NCI-H524 (cell line): Measurements from ENCODE around the gene DAZAP1.

Experiments
- DNase-seq, 2 experiments: peaks; one replicate each; lab custom pipeline; 2025; lab: John Stamatoyannopoulos, UW

The DAZAP1 gene

GRCh38 chr19:1393841-1394240 lies 13.5 kb upstream of the DAZAP1 start:
- no peak for DNase-seq

GRCh38 chr19:1394252-1395193 lies 12.9 kb upstream of the DAZAP1 start:
- DNase-seq: no peak

GRCh38 chr19:1395194-1396018 lies 12.0 kb upstream of the DAZAP1 start:
- DNase-seq: no peak

- DNase-seq: no peak
Observed at GRCh38 chr19:1396019-1396767, 11.2 kb upstream of the DAZAP1 start.

- DNase-seq: no peak
Observed at GRCh38 chr19:1396768-1397679, 10.4 kb upstream of the DAZAP1 start.

GRCh38 chr19:1397838-1398237 lies 9.5 kb upstream of the DAZAP1 start:
- no peak for DNase-seq

- DNase-seq: no peak
Observed at GRCh38 chr19:1399079-1399478, 8.3 kb upstream of the DAZAP1 start.

GRCh38 chr19:1399745-1400144 lies 7.6 kb upstream of the DAZAP1 start:
- no peak for DNase-seq

- DNase-seq: peak; percentile 44 to 64
Observed at GRCh38 chr19:1400281-1401137, 6.9 kb upstream of the DAZAP1 start.

- DNase-seq: peak in 1 of 2 experiments; percentile 63
Observed at GRCh38 chr19:1401138-1401888, 6.1 kb upstream of the DAZAP1 start, which contains the start of gene GAMT. Gene GAMT, minus strand, starts transcription at chr19:1401542. Its CDS starts 66 bp downstream, at chr19:1401476.

- no peak for DNase-seq
Observed at GRCh38 chr19:1401889-1402217, 5.5 kb upstream of the DAZAP1 start.

- DNase-seq: no peak
Observed at GRCh38 chr19:1402411-1403070, 4.8 kb upstream of the DAZAP1 start.

GRCh38 chr19:1406774-1407527 lies 435 bp upstream of the DAZAP1 start:
- peak; percentile 99 for DNase-seq

- DNase-seq: no peak
Observed at GRCh38 chr19:1408300-1409203, 1.2 kb downstream of the DAZAP1 start.

- no peak for DNase-seq
Observed at GRCh38 chr19:1409204-1410005, 2.0 kb downstream of the DAZAP1 start.

GRCh38 chr19:1410136-1410786 lies 2.9 kb downstream of the DAZAP1 start:
- no peak for DNase-seq
